Activated CD4-positive, alpha-beta memory T cell treated with anti-CD3 and anti-CD28 coated beads, Interleukin-2, amount 10 ng/mL, durations not matched to agents 7 days and 5 days (primary cell): ENCODE results near the gene RSPH1. TPM values are rescaled to one million over a fixed set of nuclear protein-coding genes. Genes with fewer than 3 reads are reported as not detected.
"Not testable (repeated sequence)": the region's sequence is repeated elsewhere in the genome, so short reads cannot be mapped to it uniquely, and the experiment has no call there.

Source experiments
- CTCF ChIA-PET: fragments of 350-600 bp; sonication (Branson Sonifier 250); formaldehyde crosslinking; loops from one replicate; lab custom pipeline; 2021; ENCODE audit warnings: antibody characterized with exemption, inconsistent platforms; lab: Charles Lee
- POLR2A ChIA-PET: fragments of 350-600 bp; sonication (Branson Sonifier 250); formaldehyde crosslinking; loops from one replicate; lab custom pipeline; 2021; ENCODE audit warnings: antibody characterized with exemption; lab: Charles Lee
- DNase-seq: peaks from one replicate; pipeline ENCODE4 v3.0.0-alpha.2; 2020
- H3K27ac Mint-ChIP-seq: one replicate; pipeline ENCODE4 v1.8.0; 2021; ENCODE audit warnings: mild to moderate bottlenecking, mixed read lengths
- H3K27me3 Mint-ChIP-seq: one replicate; pipeline ENCODE4 v1.8.0; 2021; ENCODE audit warnings: mixed read lengths
- H3K36me3 Mint-ChIP-seq: one replicate; pipeline ENCODE4 v1.8.0; 2021; ENCODE audit warnings: low read depth, mixed read lengths
- H3K4me1 Mint-ChIP-seq: one replicate; pipeline ENCODE4 v1.8.0; 2021; ENCODE audit warnings: mixed read lengths
- H3K4me3 Mint-ChIP-seq: one replicate; pipeline ENCODE4 v1.8.0; 2021; ENCODE audit warnings: mild to moderate bottlenecking, mixed read lengths
- H3K9me3 Mint-ChIP-seq: one replicate; pipeline ENCODE4 v1.8.0; 2021; ENCODE audit warnings: mixed read lengths
- total RNA-seq, 2 experiments: library from RNA; stranded (reverse); gene quantifications; one replicate each; pipeline ENCODE4 v1.2.3, GENCODE V29; 2021

RSPH1 gene
- total RNA-seq, 2 experiments from 2014 or later, result not detected

DNA sequence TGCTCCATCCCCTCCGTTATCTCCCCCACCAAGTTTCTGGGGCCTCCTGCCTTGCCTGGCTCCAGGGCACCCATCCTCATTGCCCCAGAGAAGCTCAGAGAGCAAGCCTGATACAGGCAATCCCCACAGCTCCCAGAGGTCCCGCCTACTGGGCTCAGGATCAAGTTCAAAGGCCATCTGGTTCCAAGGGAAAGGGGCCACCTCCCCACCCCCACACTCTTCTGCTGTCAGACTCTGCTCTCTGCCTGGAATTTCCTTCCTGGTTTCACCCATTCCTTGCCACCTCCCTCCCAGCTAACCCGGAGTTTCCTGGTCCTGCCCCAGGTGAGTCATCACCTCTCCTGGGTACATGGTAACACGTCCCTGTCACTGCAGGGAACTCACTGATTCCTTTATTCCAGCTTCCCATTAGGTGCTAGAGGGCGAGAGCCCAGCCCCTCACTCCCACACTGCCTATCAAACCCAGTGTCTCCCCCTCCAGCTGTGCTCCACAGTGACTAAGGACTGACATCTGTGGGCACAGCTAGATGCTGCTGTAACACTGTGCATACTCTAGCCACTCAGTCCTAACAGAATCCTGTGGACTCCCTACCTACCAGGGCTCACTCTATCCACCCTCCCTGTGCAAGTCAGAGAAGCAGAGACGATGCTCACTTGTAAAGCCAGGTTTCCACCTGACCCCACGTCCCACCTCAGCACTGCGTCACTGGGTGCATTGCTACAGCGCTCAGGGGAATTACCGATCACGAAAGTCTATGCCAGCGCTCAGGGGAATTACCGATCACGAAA, 21.8 kb downstream of the RSPH1 start:
- CTCF ChIA-PET, result interaction anchor here (0.6 kb wide), 1 partner anchor 205 kb away, joined by 3 read pairs; no protein-coding TSS in a partner anchor
- Mint-ChIP-seq H3K4me3 (no peak overlapping the region), H3K27ac (no peak overlapping the region)

DNA sequence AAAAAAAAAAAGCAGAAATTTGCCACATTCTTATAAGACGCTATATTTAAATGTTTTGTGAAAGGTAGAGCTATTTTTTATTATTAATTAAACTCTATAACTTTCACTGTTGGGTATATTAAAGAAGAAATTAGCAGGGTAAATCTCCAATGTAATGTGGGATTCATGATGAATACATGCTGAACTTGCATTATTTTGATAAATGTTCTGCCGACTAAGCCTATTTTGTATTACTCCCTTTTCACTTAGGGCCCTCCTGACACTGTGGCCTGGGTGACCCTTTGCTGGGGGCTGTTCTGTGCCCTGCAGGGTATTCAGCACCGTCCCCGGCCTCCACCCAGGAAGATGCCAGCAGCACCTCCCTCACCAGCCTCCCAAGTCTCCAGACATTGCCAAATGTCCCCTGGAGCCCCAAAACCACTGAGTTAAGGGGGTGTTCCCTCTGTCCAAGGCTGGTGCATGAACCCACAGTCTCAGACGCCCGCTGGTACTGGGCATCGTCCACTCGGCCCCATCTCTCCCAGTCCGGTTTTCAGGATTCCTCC, 22.5 kb downstream of the RSPH1 start:
- ChIA-PET CTCF (interaction anchor here (0.6 kb wide), 1 partner anchor 205 kb away, joined by 3 read pairs; no protein-coding TSS in a partner anchor), POLR2A (no interaction called here)
- Mint-ChIP-seq H3K9me3 (no peaks in the 10 kb centered on the region), H3K27ac (no peak overlapping the region), H3K36me3 (no peaks in the 10 kb centered on the region), H3K4me3 (no peak overlapping the region), H3K27me3 (peaks cover 5% of the 10 kb centered on the region), H3K4me1 (no peaks in the 10 kb centered on the region)
- DNase-seq, result no peak

More for the DNA sequence above, 21.8 kb downstream of the RSPH1 start:
- Mint-ChIP-seq H3K36me3 (no peaks in the 10 kb centered on the region), H3K4me1 (no peaks in the 10 kb centered on the region), H3K27me3 (peaks cover 6% of the 10 kb centered on the region), H3K9me3 (no peaks in the 10 kb centered on the region)
- peak; percentile 11 for DNase-seq
- POLR2A ChIA-PET, result no interaction called here

DNA sequence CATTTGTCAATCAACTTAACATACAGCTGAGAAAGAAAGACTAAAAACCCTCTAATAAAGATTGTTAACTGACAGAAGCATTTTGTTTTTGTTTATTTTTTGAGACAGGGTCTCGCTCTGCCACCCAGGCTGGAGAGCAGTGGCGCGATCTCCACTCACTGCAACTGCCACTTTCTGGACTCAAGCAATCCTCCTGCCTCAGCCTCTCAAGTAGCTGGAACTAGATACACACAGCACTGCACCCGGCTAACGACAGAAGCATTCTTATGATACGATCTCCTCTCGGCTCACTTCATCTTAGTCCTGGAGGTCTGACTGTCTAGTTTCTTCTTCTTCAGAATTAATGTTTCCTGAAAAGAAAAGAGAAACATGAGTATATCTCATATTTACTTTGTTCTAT, 23.5 kb downstream of the RSPH1 start:
- Mint-ChIP-seq H3K4me3 (no peak overlapping the region), H3K4me1 (peaks cover 2% of the 10 kb centered on the region), H3K9me3 (no peaks in the 10 kb centered on the region), H3K27ac (no peak overlapping the region), H3K27me3 (peaks cover 5% of the 10 kb centered on the region), H3K36me3 (no peaks in the 10 kb centered on the region)
- no peak for DNase-seq
- CTCF ChIA-PET, result no interaction called here
- POLR2A ChIA-PET, result no interaction called here

DNA sequence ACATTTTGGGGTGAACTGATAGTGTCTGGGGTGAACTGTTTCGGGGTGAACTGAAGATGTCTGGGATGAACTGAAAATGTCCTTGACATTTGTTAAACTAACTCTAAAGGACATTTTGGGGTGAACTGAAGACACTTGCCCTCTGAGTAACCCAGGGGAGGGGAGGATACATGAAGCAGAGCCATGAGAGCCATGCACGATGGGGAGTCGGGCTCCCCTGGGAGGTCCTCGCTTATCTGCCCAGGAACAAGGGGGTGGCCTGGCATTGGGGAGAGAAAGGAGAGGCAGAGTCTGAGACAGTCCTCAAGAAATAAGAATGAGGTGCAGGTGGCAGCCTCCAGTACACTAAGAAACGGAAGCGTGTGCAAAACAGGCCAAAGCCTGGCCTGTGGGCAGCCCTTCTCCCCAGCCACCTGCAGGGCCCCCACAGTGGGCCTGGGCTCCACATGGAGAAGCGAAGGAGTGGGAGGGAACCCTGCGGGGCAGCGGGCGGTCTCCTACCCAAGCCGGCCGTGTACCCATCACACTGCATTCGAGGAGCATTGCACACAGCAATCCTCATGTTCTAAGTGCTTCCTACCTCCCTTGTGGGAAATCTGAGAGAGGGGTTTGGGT, 24.2 kb downstream of the RSPH1 start:
- Mint-ChIP-seq H3K9me3 (no peaks in the 10 kb centered on the region), H3K27me3 (peaks cover 5% of the 10 kb centered on the region), H3K4me3 (no peak overlapping the region), H3K27ac (no peak overlapping the region), H3K4me1 (peaks cover 7% of the 10 kb centered on the region), H3K36me3 (no peaks in the 10 kb centered on the region)
- ChIA-PET POLR2A (no interaction called here), CTCF (no interaction called here)
- no peak for DNase-seq

DNA sequence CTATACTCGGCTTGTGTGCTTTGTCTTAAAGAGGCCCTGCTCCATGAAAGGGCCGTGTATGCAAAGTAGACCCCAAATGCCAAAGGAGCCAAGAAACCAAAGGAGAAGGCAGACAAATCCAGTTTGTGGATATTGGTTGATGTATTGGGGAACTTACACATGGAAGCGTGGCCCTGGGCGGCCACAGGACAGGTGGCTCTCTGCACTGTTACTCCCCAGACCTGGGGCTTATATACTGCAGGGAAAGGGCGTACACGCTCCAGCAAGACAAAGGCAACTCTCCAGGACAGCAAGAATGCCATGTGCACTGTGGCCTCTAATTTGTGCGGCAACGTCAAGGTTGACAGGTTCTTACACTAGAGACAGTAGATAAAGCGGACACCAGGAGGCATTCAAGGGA, 24.8 kb downstream of the RSPH1 start:
- H3K27ac Mint-ChIP-seq, result no peak overlapping the region
- CTCF ChIA-PET, result no interaction called here
- no peaks in the 10 kb centered on the region for H3K9me3 Mint-ChIP-seq
- H3K4me1 Mint-ChIP-seq, result peaks cover 7% of the 10 kb centered on the region
- DNase-seq, result no peak
- POLR2A ChIA-PET, result no interaction called here
- H3K4me3 Mint-ChIP-seq, result no peak overlapping the region
- H3K36me3 Mint-ChIP-seq, result no peaks in the 10 kb centered on the region
- H3K27me3 Mint-ChIP-seq, result peaks cover 5% of the 10 kb centered on the region

DNA sequence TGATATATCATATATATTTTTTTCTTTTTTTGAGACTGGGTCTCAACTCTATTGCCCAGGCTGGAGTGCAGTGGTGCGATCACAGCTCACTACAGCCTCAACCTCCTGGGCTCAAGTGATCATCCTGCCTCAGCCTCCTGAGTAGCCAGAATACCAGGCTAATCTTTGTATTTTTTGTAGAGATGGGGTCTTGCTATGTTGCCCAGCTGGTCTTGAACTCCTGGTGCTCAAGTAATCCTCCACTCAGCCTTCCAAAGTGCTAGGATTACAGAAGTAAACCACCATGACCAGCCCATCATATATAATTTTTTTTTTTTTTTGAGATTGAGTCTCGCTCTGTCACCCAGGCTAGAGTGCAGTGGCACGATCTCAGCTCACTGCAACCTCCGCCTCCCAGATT, 26.3 kb downstream of the RSPH1 start:
- H3K9me3 Mint-ChIP-seq, H3K27me3 Mint-ChIP-seq, DNase-seq, H3K36me3 Mint-ChIP-seq, POLR2A ChIA-PET, H3K27ac Mint-ChIP-seq, CTCF ChIA-PET, H3K4me3 Mint-ChIP-seq: not testable (repeated sequence)
- H3K4me1 Mint-ChIP-seq, result peaks cover 19% of the 10 kb centered on the region

DNA sequence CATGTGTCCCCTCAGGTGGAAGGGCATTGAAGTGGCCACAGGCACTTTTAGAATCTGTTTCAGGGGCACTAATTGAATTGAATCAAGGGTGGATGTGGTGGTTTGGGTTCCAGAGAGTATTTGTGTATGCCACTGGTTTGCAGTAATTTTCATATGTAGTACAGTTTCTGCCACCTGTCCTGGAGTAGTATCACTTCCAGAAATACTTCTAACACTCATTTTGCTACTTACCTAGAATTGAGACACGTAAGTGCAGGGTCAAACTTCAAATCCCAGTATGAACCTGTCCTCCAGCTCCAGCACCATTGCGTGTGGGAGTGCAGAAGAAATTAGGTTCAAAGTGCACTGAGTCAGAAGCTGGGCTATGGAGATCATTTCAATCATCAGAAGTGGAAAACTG, 26.8 kb downstream of the RSPH1 start:
- no peak for DNase-seq
- no peak overlapping the region for H3K4me3 Mint-ChIP-seq
- H3K27ac Mint-ChIP-seq, result no peak overlapping the region
- no peaks in the 10 kb centered on the region for H3K36me3 Mint-ChIP-seq
- H3K27me3 Mint-ChIP-seq, result peaks cover 2% of the 10 kb centered on the region
- CTCF ChIA-PET, result no interaction called here
- POLR2A ChIA-PET, result no interaction called here
- no peaks in the 10 kb centered on the region for H3K9me3 Mint-ChIP-seq
- H3K4me1 Mint-ChIP-seq, result peaks cover 24% of the 10 kb centered on the region

DNA sequence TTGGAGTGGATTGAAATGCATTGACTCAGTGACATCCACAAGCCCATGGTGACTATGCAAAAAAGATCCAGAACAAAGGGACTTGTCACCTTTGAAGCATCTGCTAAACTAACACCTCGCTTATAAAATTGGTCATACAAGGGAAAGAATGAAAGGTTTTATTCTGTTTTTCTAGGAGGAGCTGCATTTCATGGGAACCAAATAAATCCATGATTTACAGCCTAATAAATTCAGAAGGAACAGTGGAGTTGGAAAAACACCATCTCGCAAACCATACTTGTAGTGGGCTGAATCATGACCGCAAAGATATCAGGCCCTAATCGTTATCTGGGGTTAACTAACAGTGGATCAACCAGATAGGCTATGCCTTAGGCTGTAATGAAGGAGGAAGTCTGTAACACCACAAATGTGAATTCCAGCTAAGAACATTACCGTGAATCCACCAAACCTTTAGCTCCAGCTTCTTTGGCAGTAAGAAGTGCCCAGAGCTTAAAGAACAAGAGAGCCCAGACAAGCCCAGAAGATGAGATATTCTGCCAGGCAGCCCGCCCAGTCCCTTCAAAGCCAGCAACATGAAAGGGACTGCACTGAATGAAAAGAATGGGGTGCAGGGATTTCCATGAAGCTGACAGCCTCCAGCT, 27.4 kb downstream of the RSPH1 start:
- H3K4me1 Mint-ChIP-seq, result peaks cover 30% of the 10 kb centered on the region
- no peaks in the 10 kb centered on the region for H3K36me3 Mint-ChIP-seq
- ChIA-PET CTCF (interaction anchor here (1.5 to 2.3 kb wide), 3 partner anchors 60 to 159 kb away, joined by 3 to 7 read pairs (median 5); no protein-coding TSS in a partner anchor), POLR2A (no interaction called here)
- H3K4me3 Mint-ChIP-seq, result no peak overlapping the region
- H3K9me3 Mint-ChIP-seq, result no peaks in the 10 kb centered on the region
- H3K27ac Mint-ChIP-seq, result no peak overlapping the region
- no peak for DNase-seq
- H3K27me3 Mint-ChIP-seq, result no peaks in the 10 kb centered on the region

DNA sequence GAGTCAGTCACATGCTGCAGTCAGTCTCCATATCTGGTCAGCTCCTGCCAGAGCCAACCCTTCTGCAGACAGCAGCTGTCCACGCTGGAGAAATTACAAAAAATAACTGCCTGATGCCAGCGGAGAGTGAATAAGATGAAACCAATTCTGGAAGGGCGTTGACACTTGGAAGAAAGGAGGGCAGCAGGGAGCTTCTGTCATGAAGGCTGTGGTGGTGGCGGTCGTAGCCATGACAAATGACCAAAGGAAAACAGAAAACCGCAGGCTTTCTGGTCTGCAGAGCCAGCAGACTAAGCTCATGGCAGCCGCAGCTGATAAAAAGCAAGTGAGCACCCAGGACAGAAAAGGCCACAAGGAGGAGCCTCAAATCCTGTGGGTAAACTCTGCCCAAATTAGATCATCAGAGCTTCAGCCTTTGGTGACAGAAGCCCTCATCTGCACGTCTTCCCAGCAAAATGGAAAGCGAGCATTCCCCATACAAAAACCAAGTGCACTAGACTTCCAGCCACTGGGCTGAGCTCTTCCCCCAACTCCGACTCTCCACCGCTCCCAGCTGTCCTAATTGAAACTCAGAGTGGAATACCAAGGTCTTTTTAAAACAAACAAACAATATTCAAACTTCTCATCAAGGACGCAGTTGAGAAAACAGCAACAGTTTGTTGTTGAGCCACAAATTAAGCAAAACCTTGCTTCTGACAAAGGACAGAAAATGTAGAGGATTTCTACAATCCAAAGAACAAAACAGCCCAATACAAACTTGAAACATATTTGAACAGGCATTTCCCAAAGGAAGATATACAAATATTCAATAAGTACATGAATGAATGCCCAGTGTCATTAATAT, 28.7 kb downstream of the RSPH1 start:
- Mint-ChIP-seq H3K27me3 (no peaks in the 10 kb centered on the region), H3K4me3 (no peak overlapping the region), H3K36me3 (no peaks in the 10 kb centered on the region), H3K27ac (no peak overlapping the region), H3K4me1 (peaks cover 39% of the 10 kb centered on the region), H3K9me3 (no peaks in the 10 kb centered on the region)
- POLR2A ChIA-PET, result interaction anchor here (1.5 kb wide), 1 partner anchor 60 kb away, joined by 3 read pairs; no protein-coding TSS in a partner anchor
- CTCF ChIA-PET, result interaction anchor here (0.8 to 2.3 kb wide), 9 partner anchors 11 to 158 kb away, joined by 3 to 7 read pairs (median 3); partner anchors contain the start of gene RSPH1
- DNase-seq, result peak; percentile 28

DNA sequence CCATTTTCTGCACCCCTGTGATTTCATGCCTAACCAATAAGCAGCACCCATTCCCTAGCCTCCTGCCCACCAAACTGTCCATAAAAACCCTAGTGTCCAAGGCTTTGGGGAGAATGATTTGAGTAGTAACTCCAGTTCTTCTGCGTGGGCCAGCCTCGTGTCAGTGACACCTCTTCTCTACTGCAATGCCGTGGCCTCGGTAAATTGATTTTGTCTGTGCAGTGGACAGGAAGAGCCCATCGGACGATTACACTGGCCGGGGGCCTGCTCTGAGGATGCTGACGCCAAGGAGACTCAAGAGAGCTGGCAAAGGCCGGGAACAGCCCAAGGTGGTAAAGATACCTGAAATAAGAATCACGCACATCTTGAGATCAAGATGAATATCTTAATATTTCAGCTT, 29.3 kb downstream of the RSPH1 start:
- CTCF ChIA-PET, result interaction anchor here (0.8 to 2.3 kb wide), 8 partner anchors 10 to 157 kb away, joined by 3 to 7 read pairs (median 4); partner anchors contain the start of gene RSPH1
- Mint-ChIP-seq H3K27me3 (no peaks in the 10 kb centered on the region), H3K4me3 (no peak overlapping the region), H3K4me1 (peaks cover 44% of the 10 kb centered on the region), H3K36me3 (no peaks in the 10 kb centered on the region), H3K9me3 (no peaks in the 10 kb centered on the region), H3K27ac (no peak overlapping the region)
- POLR2A ChIA-PET, result interaction anchor here (1.5 kb wide), 1 partner anchor 61 kb away, joined by 3 read pairs; no protein-coding TSS in a partner anchor
- no peak for DNase-seq

DNA sequence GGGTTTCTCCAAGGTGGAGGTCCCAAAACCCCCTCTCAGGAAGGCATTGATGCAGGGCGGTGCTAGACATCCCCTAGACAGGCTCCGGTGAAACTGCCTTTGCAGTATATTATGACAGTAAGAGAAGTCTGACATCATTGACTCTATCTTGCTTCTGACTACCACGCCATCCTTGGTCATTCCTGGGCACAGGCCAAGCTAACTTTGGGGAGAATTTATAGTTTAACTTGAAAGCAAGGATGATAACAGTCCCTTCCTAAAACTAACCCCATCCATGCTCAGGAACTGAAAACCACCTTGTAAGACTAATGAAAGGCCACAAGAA, 30.3 kb downstream of the RSPH1 start:
- no peaks in the 10 kb centered on the region for H3K9me3 Mint-ChIP-seq

DNA sequence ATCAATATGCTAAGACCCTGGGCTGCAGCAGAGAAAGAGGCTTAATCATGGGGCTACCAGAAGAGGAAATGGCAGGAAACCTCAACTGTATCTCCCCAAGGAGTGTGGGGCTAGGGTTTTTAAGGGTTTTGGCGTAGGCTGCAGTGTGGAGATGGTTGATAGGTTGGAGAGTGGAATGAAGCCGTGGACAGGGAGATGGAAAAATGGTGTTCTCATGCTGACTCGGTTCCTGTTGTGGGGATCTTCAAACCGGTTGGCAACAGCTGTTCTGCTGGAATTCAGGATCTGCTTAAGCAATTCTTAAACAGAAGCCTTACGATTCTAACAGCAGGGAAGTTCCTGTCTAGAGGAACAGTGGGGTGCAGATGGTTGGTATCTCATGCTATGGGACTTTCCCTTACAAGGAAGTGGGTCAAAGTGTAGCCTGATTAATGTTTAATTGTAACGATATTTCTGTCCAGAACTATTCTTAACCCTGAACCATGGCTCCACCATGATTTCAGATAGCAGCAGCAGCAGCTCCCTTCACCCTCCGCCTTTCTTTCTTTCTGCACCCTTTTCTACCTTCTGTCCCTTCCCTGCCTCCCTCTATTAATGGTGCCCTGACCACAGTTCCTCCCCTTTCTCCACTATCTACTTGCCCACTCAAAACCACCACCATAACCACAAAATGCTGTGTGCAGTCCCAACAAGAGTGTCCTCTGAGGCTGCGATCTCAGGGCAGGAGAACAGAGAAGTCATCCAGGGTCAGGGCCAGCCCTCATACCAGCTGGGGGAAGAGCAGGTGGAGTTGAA, 30.8 kb downstream of the RSPH1 start:
- Mint-ChIP-seq H3K4me3 (no peak overlapping the region), H3K27ac (peak overlapping the region; percentile 18), H3K27me3 (no peaks in the 10 kb centered on the region), H3K4me1 (peaks cover 56% of the 10 kb centered on the region), H3K9me3 (no peaks in the 10 kb centered on the region), H3K36me3 (no peaks in the 10 kb centered on the region)
- ChIA-PET POLR2A (no interaction called here), CTCF (no interaction called here)
- no peak for DNase-seq

More for the DNA sequence above, 30.3 kb downstream of the RSPH1 start:
- DNase-seq, result no peak
- no peaks in the 10 kb centered on the region for H3K36me3 Mint-ChIP-seq
- H3K27ac Mint-ChIP-seq, result no peak overlapping the region
- ChIA-PET CTCF (no interaction called here), POLR2A (no interaction called here)
- peaks cover 54% of the 10 kb centered on the region for H3K4me1 Mint-ChIP-seq
- no peaks in the 10 kb centered on the region for H3K27me3 Mint-ChIP-seq
- H3K4me3 Mint-ChIP-seq, result no peak overlapping the region
